HG03575 (cell line): ENCODE data around the gene MAGEA10.

Experiments used
- ATAC-seq: cut with Tn5 transposase; IDR thresholded peaks from one replicate; pipeline ENCODE4 v1.9.1; 2021; ENCODE audit not compliant: unreplicated experiment, insufficient number of reproducible peaks, low FRiP score; ENCODE audit errors: extremely low read depth

MAGEA10 gene

GRCh38 chrX:152103866-152104265 is 34.5 kb downstream of the MAGEA10 start:
- no peak for ATAC-seq

DNA sequence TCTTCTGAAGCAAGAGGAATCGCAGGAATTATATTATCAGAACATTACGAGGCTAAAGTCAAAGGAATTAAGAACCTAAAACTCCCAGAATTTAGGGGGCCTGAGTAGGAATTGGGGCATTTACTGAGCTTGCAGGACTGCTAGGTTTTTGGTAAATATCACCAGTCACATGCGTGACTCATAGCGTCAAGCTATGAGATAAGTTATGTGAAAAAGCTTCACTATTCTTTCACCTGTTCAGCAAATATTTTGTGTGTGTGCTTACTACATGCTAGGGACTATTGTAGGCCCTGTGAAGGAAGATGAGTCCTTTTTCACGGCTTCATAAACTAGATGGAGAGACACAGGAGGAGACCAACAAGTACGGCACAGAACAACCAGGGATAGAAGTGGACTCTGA is 52.2 kb downstream of the MAGEA10 start:
- ATAC-seq = no peak
